Measurements from ENCODE around the gene SKIC2.
"Not testable (repeated sequence)": the region's sequence is repeated elsewhere in the genome, so short reads cannot be mapped to it uniquely, and the experiment has no call there.

Gene SKIC2

GRCh38 chr6:32008616-32009015 is 49.6 kb downstream of the SKIC2 start:
- DNase-seq (ENCODE audit: low read depth in 1 of 2, low spot score in 1 of 2); in situ Hi-C loops (cut with HindIII; ENCODE audit: low pct_unique_long_range_greater_than_20kb, low sequenced_read_pairs): not testable (repeated sequence)

- in situ Hi-C loops (cut with HindIII; ENCODE audit: low pct_unique_long_range_greater_than_20kb, low sequenced_read_pairs); DNase-seq (ENCODE audit: low read depth in 1 of 2, low spot score in 1 of 2): not testable (repeated sequence)
Measured at GRCh38 chr6:32009537-32009936, 50.6 kb downstream of the SKIC2 start.

- in situ Hi-C loops (cut with HindIII; ENCODE audit: low pct_unique_long_range_greater_than_20kb, low sequenced_read_pairs); DNase-seq (ENCODE audit: low read depth in 1 of 2, low spot score in 1 of 2): not testable (repeated sequence)
Measured at GRCh38 chr6:32010856-32011530, 52.0 kb downstream of the SKIC2 start.

GRCh38 chr6:32012941-32013617 is 54.1 kb downstream of the SKIC2 start:
- DNase-seq (ENCODE audit: low read depth in 1 of 2, low spot score in 1 of 2); in situ Hi-C loops (cut with HindIII; ENCODE audit: low pct_unique_long_range_greater_than_20kb, low sequenced_read_pairs): not testable (repeated sequence)

- in situ Hi-C loops (cut with HindIII; ENCODE audit: low pct_unique_long_range_greater_than_20kb, low sequenced_read_pairs); DNase-seq (ENCODE audit: low read depth in 1 of 2, low spot score in 1 of 2): not testable (repeated sequence)
Measured at GRCh38 chr6:32013738-32014137, 54.8 kb downstream of the SKIC2 start.

- in situ Hi-C loops (cut with HindIII; ENCODE audit: low pct_unique_long_range_greater_than_20kb, low sequenced_read_pairs); DNase-seq (ENCODE audit: low read depth in 1 of 2, low spot score in 1 of 2): not testable (repeated sequence)
Measured at GRCh38 chr6:32014547-32014946, 55.6 kb downstream of the SKIC2 start, which contains the start of gene C4B. Gene C4B (plus strand): TSS chr6:32014795. CDS start chr6:32014846, 51 bp downstream.

Data from T47D (cell line).